Raji (cell line): ENCODE results near the gene NXN.

Experiments
- POLR2A ChIP-seq: IDR thresholded peaks from 2 replicates; pipeline ENCODE4 v1.6.1; 2011; ENCODE audit warnings: low read depth, low read length, control low read depth; ENCODE audit not compliant: insufficient read depth

Gene NXN

DNA sequence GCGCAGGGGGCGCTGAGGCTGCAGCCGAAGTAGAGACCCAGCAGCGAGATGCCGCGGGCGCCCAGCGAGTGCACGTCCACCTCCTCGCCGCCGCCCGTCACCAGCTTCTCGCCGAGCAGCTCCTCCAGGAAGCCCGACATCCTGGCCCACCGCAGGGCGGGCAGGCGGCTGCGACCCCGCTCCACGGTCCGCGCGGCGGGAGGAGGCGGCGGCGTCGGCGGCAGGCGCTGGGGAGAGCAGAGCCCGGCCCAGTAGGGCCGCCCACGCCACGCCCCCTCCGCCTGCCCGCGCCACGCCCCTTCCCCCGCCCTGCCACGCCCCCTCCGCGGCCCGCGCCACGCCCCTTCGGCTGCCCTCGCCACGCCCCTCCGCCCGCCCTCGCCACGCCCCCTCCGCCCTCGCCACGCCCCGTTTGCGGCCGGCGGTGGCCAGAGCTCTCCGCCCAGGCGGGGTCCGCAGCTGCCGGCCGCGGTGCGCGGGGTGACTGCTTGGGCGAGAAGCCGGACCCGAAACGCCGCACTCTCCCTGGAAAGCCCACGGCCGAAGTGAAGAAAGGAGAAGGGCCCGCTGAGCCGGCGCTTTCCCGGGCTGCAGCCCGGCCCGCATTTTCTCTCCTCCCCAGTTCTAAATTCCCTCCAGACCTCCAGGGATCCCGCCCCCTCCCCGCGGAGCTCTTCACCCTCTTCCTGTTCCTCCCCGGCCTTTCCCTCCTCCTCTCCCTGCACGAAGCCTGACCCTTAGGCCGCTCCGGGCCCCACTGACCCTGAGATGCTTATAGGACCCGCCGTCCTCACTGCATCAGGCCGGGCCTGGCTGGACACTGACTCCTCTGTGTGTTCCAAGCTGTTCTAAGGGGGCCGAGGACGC is at the start of gene NXN:
Gene NXN, minus strand, starts transcription at position 238 of the 867 bp plus-strand sequence.
- TF ChIP-seq POLR2A: no peak

DNA sequence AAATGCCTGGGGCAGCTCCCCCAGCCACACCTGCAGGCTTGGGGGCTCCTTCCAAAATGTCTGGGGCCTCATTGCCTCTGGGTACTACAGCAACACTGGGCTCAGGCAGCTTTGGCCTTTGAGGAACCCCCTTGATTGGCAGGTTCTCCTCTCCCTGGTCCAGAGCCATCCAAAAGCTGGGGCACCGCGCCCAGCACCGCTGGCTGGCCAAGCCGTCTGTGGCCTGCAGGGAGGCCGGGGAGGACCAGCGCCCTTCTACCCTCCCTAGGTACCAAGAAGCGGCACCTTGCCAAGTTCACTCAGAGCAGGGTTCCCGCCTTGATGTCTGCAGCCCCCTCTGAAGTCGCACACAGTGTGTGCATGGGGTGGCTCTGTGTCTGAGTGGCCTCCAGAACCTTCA is 47.5 kb upstream of the NXN start:
- no peak for TF ChIP-seq POLR2A

DNA sequence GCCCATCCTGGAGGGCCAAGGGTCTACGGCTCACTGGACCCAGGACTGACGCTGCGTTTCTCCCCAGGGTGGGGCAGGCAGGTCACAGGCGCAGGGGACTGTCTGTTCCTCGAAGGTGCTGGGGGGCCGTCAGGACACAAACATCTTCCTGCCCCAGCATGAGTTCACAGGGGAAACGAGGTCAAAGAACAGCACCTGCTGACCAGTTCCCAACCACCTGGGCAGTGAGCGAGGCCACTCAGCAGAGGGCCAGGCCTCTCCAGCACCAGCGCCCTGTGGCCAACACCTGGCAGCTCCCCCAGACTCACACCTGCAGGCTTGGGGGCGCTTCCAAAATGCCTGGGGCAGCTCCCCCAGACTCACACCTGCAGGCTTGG is 47.0 kb upstream of the NXN start:
- no peak for TF ChIP-seq POLR2A

GRCh38 chr17:1025733-1026598 is 46.4 kb upstream of the NXN start:
- no peak for TF ChIP-seq POLR2A

DNA sequence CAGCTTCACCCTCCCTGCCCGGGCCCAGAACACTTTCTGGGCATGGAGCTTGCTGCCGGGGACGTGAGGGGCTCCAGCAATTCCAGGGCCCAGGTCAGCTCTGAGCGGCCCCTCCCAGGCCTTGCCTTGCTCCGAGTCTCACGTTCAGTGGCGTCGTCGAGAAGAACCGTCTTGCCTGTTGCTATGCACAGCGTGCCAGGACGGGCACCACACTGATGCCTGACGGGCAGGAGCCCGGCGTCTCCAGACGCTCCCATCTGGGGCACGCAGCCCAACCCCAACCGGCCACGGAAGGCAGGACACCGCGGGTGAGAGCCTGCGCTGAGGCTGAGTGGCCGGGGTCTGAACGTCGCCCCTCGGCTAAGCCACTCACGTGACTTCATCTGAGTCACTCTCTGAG is 44.5 kb upstream of the NXN start:
- no peak for TF ChIP-seq POLR2A

DNA sequence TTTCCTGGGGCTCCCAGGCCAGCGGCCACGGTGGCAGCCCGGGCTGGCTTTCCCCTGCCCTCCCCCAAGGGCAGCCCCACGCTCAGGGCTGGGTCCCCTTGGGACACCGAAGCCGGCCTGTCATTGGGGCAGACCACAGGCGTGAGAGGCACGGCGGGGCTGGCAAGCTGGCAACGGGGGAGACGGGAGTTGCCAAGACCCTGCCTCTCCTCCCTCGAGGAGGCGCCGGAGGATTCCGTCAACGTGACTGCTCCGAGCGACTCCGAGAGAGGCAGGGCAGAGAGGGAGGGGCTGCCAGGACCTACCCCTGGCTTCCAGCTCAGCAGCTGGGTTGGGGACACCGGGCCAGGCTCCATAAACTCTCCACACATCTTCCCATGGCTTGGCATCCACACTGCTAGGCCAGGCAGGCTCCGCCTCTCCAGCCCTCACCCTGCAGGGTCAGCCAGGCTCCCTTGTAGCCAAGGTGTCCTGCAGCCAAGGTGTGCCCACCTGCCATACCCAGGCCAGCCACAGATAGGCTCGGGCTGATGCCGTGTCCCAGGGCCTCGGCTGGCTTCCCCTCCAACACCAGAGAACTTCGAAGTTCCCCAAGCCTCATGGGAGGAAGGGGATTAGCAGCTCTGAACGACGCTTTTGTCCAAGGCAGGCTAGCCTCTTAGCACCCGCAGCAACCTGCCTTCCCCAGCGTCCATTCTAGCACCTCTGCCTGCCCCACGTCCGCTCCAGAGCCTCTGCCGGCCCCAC is 42.9 kb upstream of the NXN start:
- TF ChIP-seq POLR2A: no peak

GRCh38 chr17:1021147-1021546 is 41.6 kb upstream of the NXN start:
- TF ChIP-seq POLR2A: no peak

DNA sequence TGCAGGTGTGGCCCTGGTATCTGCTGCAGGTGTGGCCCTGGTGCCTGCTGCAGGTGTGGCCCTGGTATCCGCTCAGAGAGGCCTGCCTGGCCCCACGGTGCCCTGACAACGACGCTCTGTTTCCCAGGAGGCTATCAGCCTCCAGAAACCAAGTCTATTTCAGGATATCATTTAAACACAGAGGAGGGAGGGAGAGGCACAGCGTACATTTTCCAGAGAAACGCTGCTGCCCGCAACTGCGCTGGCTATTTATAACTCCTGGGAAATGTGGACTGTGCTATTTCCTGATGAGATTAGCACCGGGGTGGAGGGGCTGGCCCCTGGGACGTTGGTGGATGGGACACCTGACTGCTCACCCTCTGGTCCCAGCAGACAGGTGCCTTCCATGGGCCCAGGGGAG is 39.9 kb upstream of the NXN start:
- no peak for TF ChIP-seq POLR2A

GRCh38 chr17:1018547-1018946 is 39.0 kb upstream of the NXN start:
- no peak for TF ChIP-seq POLR2A

- TF ChIP-seq POLR2A: no peak
These were observed 34.1 kb upstream of the NXN start for GRCh38 chr17:1013729-1014090.

DNA sequence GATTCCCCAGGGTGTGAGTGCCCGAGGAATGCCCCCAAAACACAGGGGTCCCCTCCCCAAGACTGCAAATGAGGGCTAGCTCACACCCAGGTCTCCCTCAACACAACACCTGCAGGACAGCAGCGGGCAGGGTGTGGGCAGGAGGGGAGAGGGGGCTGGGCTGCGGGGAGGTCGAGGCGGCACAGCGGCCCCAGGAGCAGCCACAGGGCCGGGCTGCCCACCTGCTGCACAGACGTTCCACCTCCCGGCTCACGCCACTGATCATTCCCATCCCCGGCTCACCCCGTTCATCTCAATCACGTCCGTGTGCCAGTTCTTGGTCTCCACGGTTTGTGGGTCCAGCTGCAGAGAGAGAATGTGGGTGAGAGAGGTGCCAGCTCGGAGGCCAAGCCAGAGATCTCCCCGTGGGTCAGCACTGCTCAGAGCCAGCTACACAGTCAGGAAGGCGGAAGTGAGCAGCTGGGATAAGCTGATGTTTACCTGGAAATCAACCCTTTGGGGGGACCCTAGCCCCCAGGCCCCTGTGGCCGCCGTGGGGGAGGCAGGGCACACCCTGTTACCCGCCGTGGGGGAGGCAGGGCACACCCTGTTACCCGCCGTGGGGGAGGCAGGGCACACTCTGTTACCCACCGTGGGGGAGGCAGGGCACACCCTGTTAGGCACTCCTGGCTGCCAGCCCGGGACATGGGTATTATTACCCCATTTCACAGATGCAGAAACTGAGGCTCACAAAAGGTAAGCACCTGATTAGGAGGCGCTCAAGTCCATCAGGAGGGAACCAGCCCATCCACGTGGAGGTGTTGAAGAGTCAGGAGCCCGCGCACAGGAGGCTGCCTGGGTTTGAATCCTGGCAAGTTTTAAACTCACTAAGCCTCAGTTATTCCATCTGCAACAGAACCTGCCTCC is 33.5 kb upstream of the NXN start:
- TF ChIP-seq POLR2A: no peak

GRCh38 chr17:1011760-1012735 is 32.5 kb upstream of the NXN start:
- no peak for TF ChIP-seq POLR2A

GRCh38 chr17:1011138-1011537 is 31.6 kb upstream of the NXN start:
- no peak for TF ChIP-seq POLR2A
